Stimulated activated CD8-positive, alpha-beta memory T cell treated with anti-CD3 and anti-CD28 coated beads, Interleukin-12 subunit alpha, Interleukin-12 subunit beta, amount 100 ng/mL, for 1 hour (primary cell): ENCODE measurements around the gene FARP1.

Experiments
- DNase-seq: peaks from one replicate; pipeline ENCODE4 v3.0.0-alpha.2; 2020; ENCODE audit warnings: low read depth

FARP1 gene

GRCh38 chr13:98445340-98446233 is 302.7 kb downstream of the FARP1 start:
- peak; percentile 67 for DNase-seq

- DNase-seq: no peak
These were observed 303.3 kb downstream of the FARP1 start for GRCh38 chr13:98446234-98446621.

- no peak for DNase-seq
These were observed 304.2 kb downstream of the FARP1 start for GRCh38 chr13:98447130-98447529.

- DNase-seq: no peak
These were observed 305.2 kb downstream of the FARP1 start for GRCh38 chr13:98447881-98448641.

DNA sequence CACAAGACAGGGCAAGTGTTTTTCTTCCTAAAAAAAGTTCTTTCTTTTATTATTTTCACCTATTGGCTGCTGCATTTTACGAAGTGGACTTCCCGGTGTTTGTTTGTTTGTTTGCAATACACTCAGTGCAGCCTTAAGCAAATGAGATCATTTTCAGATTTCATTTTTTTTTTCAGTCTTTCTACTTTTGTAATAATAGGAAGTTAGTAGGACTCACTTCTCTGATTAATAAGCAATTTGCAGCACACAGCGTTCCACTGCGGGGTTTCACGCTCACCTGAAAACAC is 305.7 kb downstream of the FARP1 start:
- no peak for DNase-seq

GRCh38 chr13:98449273-98449672 is 306.4 kb downstream of the FARP1 start:
- no peak for DNase-seq

DNA sequence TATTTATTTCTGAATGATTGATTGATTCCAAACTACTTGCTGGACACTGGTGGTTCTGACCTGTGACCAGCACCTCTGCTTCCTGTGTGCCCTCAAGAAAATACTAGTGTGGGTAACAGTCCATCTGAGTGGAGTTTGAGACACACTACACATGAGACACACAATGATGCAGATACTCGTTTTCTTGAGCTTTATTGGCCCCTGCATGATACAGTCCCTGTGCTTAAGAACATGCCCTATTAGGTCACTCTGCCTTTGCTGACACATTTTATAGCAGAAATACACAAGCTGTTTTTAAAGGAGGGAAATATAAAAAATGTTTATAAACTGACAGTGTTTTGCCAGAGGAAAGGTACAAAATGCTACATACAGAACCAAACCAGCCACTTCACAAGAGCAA is 307.1 kb downstream of the FARP1 start:
- DNase-seq: no peak

- no peak for DNase-seq
These were observed 307.7 kb downstream of the FARP1 start for GRCh38 chr13:98450539-98451111.

GRCh38 chr13:98451676-98452470 is 309.0 kb downstream of the FARP1 start:
- DNase-seq: no peak

DNA sequence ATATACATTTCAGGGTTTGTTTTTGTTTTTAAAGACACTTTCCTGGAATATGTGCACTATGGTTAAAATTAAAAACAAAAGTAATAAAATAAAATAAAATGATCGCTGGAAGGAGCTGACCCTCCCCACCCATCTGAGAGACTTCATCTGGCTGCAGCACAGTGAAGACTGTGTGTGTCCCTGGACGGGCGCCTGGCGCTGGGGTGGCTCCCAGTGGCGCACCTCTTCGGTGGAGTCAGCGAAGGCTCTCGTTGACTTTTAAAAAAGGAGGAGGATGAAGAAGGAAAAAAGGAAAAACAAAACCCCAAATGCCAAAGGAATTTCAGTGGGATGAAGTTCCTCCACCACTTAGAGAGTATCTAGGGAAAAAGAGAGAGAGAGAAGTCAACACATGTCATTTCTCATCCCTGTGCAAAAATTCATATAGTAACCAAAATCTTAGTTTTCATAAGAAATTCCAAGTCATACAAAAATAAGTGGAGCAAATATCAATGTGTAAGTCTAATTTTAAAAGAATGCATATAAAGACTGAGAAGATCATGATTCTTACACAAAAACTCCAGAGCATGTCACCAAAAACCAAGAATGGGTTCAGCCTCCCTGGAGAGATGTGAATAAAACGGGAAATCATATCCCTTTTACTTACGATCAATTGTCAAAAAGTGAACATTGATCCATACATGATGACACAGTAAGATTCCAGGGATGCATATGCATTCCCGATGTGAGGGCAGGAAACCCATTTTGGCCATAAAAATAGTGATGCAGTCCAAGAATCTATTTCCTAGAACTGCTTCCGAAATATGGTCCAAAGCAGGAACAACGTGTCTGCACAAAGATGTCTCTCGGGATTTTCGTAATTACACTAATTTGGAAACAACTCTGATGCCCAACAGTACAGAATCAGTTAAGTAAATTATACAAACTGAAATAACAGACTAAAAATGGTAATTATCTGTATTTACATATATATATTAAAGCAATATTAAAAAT is 310.3 kb downstream of the FARP1 start:
- no peak for DNase-seq

DNA sequence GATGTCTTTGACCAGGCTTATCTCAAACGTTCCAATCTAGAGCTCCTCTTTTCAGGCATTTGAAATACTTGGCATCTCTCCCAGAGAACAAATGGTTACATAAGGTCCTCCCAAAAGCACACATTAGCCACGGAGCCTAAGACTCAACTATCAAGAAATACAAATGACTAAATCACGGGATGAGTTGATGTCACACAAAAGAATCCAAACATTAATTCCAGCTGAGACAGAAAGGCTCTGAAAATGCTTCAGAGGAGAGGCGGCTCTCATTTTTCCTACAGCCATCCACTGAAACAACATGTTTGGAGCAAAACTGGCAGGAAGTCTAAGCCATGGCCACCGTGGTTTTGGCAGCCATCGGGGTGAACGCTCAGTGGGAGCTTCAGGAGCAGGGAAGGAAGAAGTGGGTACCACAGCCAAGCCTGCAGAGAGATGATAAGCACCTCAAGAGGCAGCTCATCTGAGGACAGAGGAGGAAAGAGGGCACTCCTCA is 311.5 kb downstream of the FARP1 start:
- no peak for DNase-seq

- DNase-seq: no peak
These were observed 313.5 kb downstream of the FARP1 start for GRCh38 chr13:98456413-98456845.

DNA sequence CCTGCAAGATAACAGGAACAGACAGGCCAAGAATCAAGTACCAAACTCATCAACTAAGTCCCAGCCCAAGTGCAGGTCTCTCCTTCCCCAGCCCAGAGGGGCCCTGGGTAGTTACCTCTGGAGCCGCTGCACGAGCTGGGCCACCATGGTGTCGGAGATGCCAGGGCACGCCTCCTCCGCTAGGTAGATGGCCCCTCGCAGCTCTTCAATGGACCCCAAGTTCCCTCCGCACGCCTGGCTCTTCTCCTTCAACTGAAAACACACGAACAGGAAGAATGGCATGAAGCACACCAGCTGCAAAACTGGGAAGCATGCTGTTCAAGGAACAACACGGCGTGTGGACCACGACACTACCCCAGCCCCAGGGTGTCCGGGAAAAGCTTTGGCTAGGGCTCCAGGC is 314.2 kb downstream of the FARP1 start:
- DNase-seq: no peak

- DNase-seq: no peak
These were observed 315.5 kb downstream of the FARP1 start for GRCh38 chr13:98458431-98458830.

GRCh38 chr13:98459171-98459681 is 316.3 kb downstream of the FARP1 start:
- DNase-seq: no peak

GRCh38 chr13:98459721-98460370 is 317.0 kb downstream of the FARP1 start:
- no peak for DNase-seq

DNA sequence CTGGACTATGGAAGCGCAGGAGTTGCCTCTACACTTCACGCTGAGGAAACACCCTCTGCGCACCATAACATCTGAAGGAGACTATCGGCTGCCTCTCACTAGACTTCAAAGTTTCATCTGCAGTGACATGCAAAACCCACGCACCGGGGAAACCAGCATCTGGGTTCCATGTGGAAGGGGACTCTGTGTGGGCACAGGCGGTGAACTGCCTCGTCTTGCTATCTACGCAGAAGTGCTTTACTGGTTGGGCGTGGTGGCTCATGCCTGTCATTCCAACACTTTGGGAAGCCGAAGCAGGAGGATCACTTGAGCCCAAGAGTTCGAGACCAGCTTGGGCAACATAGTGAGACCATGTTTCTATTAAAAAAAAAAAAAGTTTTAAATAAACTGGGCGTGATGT is 317.6 kb downstream of the FARP1 start:
- no peak for DNase-seq

DNA sequence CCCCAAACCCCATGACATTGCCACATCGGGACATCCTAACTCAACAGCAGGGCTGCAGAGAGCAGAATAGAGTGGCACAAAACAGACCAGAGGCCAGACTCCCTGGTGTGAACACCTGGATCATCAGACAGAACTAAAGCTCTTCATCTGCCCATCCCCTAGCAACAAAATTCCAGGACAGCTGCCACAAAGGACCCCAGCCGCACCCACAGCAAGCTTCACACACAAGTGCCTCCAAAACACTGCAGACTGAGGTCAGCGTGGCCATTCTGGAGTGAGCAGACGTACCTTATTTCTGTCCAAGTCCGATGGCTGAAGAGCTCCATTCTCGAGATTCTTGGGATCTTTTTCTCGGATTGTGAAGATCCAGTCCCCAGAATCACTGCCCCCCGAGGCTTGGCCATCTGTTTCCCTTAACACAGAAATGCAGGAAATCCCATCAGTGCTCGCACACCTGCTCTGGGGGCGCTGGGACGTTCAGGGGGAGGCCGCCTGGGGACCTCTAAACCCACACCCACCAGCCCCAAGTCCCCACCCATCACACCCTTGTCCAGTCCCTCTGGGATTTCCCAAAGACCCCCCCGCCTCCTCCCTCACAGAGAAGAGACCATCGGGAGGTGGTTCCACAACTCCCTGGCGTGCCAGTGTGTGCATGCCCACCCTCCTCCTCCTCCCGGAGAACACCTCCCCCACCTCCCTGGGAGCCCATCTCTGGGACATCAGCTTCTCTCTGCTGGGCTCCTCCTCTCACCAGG is 318.8 kb downstream of the FARP1 start:
- DNase-seq: no peak

GRCh38 chr13:98462241-98462882 is 319.5 kb downstream of the FARP1 start:
- no peak for DNase-seq
